MCF 10A (cell line): Measurements from ENCODE around the gene C21orf58. TPM values are rescaled to one million over a fixed set of nuclear protein-coding genes. Genes with fewer than 3 reads are reported as not detected.

Experiments used
- BruUV-seq: library from RNA; stranded (reverse); fragments of 400-500 nt; replicated peaks from 2 replicates; lab custom pipeline; 2021; lab: Mats Ljungman, UMichigan
- CTCF ChIA-PET: fragments of 300-600 bp; sonication (Branson Sonifier 250); formaldehyde crosslinking; extraction: SDS; loops from one replicate; lab custom pipeline; 2021; ENCODE audit warnings: antibody characterized with exemption, inconsistent platforms; lab: Yijun Ruan, JAX
- POLR2A ChIA-PET: fragments of 300-600, 350-650 bp; sonication (Branson Sonifier 250); formaldehyde crosslinking; extraction: SDS; loops from one replicate; lab custom pipeline; 2020; ENCODE audit warnings: antibody characterized with exemption, inconsistent platforms; lab: Yijun Ruan, JAX
- DNase-seq: peaks from one replicate; pipeline ENCODE4 v3.0.0-alpha.2; 2018; ENCODE audit not compliant: unreplicated experiment
- H3K27ac Mint-ChIP-seq: one replicate; pipeline ENCODE4 v1.8.0; 2022; ENCODE audit warnings: mild to moderate bottlenecking, low read depth, mixed read lengths; ENCODE audit not compliant: unreplicated experiment
- H3K27me3 Mint-ChIP-seq: one replicate; pipeline ENCODE4 v1.8.0; 2022; ENCODE audit warnings: mixed read lengths; ENCODE audit not compliant: insufficient read depth, unreplicated experiment
- H3K36me3 Mint-ChIP-seq: one replicate; pipeline ENCODE4 v1.8.0; 2022; ENCODE audit warnings: mild to moderate bottlenecking, moderate library complexity, mixed read lengths; ENCODE audit not compliant: insufficient read depth, unreplicated experiment
- H3K4me1 Mint-ChIP-seq: one replicate; pipeline ENCODE4 v1.8.0; 2022; ENCODE audit warnings: mixed read lengths; ENCODE audit not compliant: insufficient read depth, unreplicated experiment
- H3K4me3 Mint-ChIP-seq: one replicate; pipeline ENCODE4 v1.8.0; 2022; ENCODE audit warnings: mild to moderate bottlenecking, moderate library complexity, mixed read lengths; ENCODE audit not compliant: unreplicated experiment
- H3K9me3 Mint-ChIP-seq: one replicate; pipeline ENCODE4 v1.8.0; 2022; ENCODE audit warnings: mixed read lengths; ENCODE audit not compliant: unreplicated experiment
- CTCF ChIP-seq: fragments of 200-600 bp; IDR thresholded peaks from one replicate; pipeline ENCODE4 v1.8.0; 2022; ENCODE audit warnings: antibody characterized with exemption, mild to moderate bottlenecking; ENCODE audit not compliant: unreplicated experiment
- intact Hi-C: fragments of 100-400 bp; cut with micrococcal nuclease; formaldehyde crosslinking; loops from 2 replicates; pipeline ENCODE4 v1.14.1; 2022
- total RNA-seq: library from RNA; stranded (reverse); gene quantifications from 2 replicates; pipeline ENCODE4 v1.2.3, GENCODE V29; 2022

The C21orf58 gene
- total RNA-seq, 1 experiment from 2014 or later: 7.8 TPM

GRCh38 chr21:46361176-46361575, 37.5 kb upstream of the C21orf58 start:
- Mint-ChIP-seq H3K27me3 (no peaks in the 10 kb centered on the region), H3K27ac (no peak overlapping the region), H3K9me3 (no peaks in the 10 kb centered on the region), H3K4me3 (no peak overlapping the region), H3K36me3 (peaks cover 66% of the 10 kb centered on the region), H3K4me1 (no peaks in the 10 kb centered on the region)
- ChIA-PET CTCF (no interaction called here), POLR2A (no interaction called here)
- no peak for DNase-seq
- intact Hi-C loops: no loop called here
- no peak for TF ChIP-seq CTCF
- no TSS peak for BruUV-seq

- BruUV-seq: no TSS peak
- Mint-ChIP-seq H3K4me3 (no peak overlapping the region), H3K9me3 (no peaks in the 10 kb centered on the region), H3K27me3 (no peaks in the 10 kb centered on the region), H3K4me1 (no peaks in the 10 kb centered on the region), H3K27ac (no peak overlapping the region), H3K36me3 (peaks cover 68% of the 10 kb centered on the region)
- intact Hi-C loops: no loop called here
- no peak for DNase-seq
- TF ChIP-seq CTCF: no peak
- ChIA-PET POLR2A (interaction anchor here (0.6 kb wide), 1 partner anchor 50 kb away, joined by 3 read pairs; no protein-coding TSS in a partner anchor), CTCF (no interaction called here)
Observed at GRCh38 chr21:46357684-46358425, 34.2 kb upstream of the C21orf58 start.

GRCh38 chr21:46357335-46357604, 33.6 kb upstream of the C21orf58 start:
- no peaks in the 10 kb centered on the region for H3K4me1 Mint-ChIP-seq
- intact Hi-C loops: no loop called here
- no peak for DNase-seq
- H3K36me3 Mint-ChIP-seq: peaks cover 72% of the 10 kb centered on the region
- POLR2A ChIA-PET: no interaction called here
- H3K4me3 Mint-ChIP-seq: no peak overlapping the region
- CTCF ChIA-PET: no interaction called here
- H3K9me3 Mint-ChIP-seq: no peaks in the 10 kb centered on the region
- H3K27me3 Mint-ChIP-seq: no peaks in the 10 kb centered on the region
- no peak overlapping the region for H3K27ac Mint-ChIP-seq
- no TSS peak for BruUV-seq
- no peak for TF ChIP-seq CTCF

- Mint-ChIP-seq H3K27ac (no peak overlapping the region), H3K4me1 (no peaks in the 10 kb centered on the region), H3K27me3 (no peaks in the 10 kb centered on the region), H3K36me3 (peaks cover 72% of the 10 kb centered on the region), H3K4me3 (no peak overlapping the region), H3K9me3 (no peaks in the 10 kb centered on the region)
- BruUV-seq: no TSS peak
- intact Hi-C loops: no loop called here
- no peak for TF ChIP-seq CTCF
- POLR2A ChIA-PET: no interaction called here
- no peak for DNase-seq
- CTCF ChIA-PET: interaction anchor here (0.6 to 0.7 kb wide), 2 partner anchors 9 to 113 kb away, joined by 3 read pairs; no protein-coding TSS in a partner anchor
Observed at GRCh38 chr21:46356494-46357334, 33.0 kb upstream of the C21orf58 start.
